ENCODE measurements around the gene LRRC70.

LRRC70 gene

GRCh38 chr5:62584391-62584790 lies 5.8 kb downstream of the LRRC70 start:
- no peak overlapping the region for H3K4me3 ChIP-seq (replicated peaks; ENCODE audit: insufficient read depth, low read length)
- no peak for TF ChIP-seq REST (IDR thresholded peaks at IDR 0.05; ENCODE audit: insufficient replicate concordance, low read depth)
- TF ChIP-seq, protein P1, sequence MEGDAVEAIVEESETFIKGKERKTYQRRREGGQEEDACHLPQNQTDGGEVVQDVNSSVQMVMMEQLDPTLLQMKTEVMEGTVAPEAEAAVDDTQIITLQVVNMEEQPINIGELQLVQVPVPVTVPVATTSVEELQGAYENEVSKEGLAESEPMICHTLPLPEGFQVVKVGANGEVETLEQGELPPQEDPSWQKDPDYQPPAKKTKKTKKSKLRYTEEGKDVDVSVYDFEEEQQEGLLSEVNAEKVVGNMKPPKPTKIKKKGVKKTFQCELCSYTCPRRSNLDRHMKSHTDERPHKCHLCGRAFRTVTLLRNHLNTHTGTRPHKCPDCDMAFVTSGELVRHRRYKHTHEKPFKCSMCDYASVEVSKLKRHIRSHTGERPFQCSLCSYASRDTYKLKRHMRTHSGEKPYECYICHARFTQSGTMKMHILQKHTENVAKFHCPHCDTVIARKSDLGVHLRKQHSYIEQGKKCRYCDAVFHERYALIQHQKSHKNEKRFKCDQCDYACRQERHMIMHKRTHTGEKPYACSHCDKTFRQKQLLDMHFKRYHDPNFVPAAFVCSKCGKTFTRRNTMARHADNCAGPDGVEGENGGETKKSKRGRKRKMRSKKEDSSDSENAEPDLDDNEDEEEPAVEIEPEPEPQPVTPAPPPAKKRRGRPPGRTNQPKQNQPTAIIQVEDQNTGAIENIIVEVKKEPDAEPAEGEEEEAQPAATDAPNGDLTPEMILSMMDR (IDR thresholded peaks at IDR 0.05; ENCODE audit: insufficient read depth, low read length): no peak
- no peak for TF ChIP-seq GABPA (IDR thresholded peaks at IDR 0.05; ENCODE audit: low read depth)
- no peak overlapping the region for H3K27ac ChIP-seq (replicated peaks)
- no peaks in the 10 kb centered on the region for H3K27me3 ChIP-seq (ENCODE audit: insufficient read depth, poor library complexity, severe bottlenecking)
- DNase-seq (ENCODE audit: low read depth in 1 of 2, low spot score in 1 of 2): no peak

- DNase-seq (ENCODE audit: low read depth in 1 of 2, low spot score in 1 of 2): no peak
- Histone ChIP-seq H3K4me3 (replicated peaks; ENCODE audit: insufficient read depth, low read length) (no peak overlapping the region), H3K27me3 (ENCODE audit: insufficient read depth, poor library complexity, severe bottlenecking) (no peaks in the 10 kb centered on the region), H3K27ac (replicated peaks) (no peak overlapping the region)
- TF ChIP-seq, protein P1 (IDR thresholded peaks at IDR 0.05; ENCODE audit: insufficient read depth, low read length): no peak
- no peak for TF ChIP-seq GABPA (IDR thresholded peaks at IDR 0.05; ENCODE audit: low read depth)
- TF ChIP-seq POLR2AphosphoS5 (IDR thresholded peaks at IDR 0.05; ENCODE audit: low read depth): no peak
- TF ChIP-seq REST (IDR thresholded peaks at IDR 0.05; ENCODE audit: insufficient replicate concordance, low read depth): no peak
- no peak for TF ChIP-seq SPI1 (IDR thresholded peaks at IDR 0.05; ENCODE audit: borderline replicate concordance, low read depth)
Measured at GRCh38 chr5:62585306-62585705, 6.7 kb downstream of the LRRC70 start.

- no peak overlapping the region for H3K27ac ChIP-seq (replicated peaks)
- H3K27me3 ChIP-seq (ENCODE audit: insufficient read depth, poor library complexity, severe bottlenecking): no peaks in the 10 kb centered on the region
- DNase-seq (ENCODE audit: low read depth in 1 of 2, low spot score in 1 of 2): no peak
- no peak for TF ChIP-seq POLR2AphosphoS5 (IDR thresholded peaks at IDR 0.05; ENCODE audit: low read depth)
- TF ChIP-seq, protein P1 (IDR thresholded peaks at IDR 0.05; ENCODE audit: insufficient read depth, low read length): no peak
- TF ChIP-seq SPI1 (IDR thresholded peaks at IDR 0.05; ENCODE audit: borderline replicate concordance, low read depth): no peak
- TF ChIP-seq GABPA (IDR thresholded peaks at IDR 0.05; ENCODE audit: low read depth): no peak
- TF ChIP-seq REST (IDR thresholded peaks at IDR 0.05; ENCODE audit: insufficient replicate concordance, low read depth): no peak
- no peak overlapping the region for H3K4me3 ChIP-seq (replicated peaks; ENCODE audit: insufficient read depth, low read length)
Measured at GRCh38 chr5:62585751-62586150, 7.1 kb downstream of the LRRC70 start.
